NCI-H2029 treated with DMSO at 0.1 percent for 48 hours (cell line): ENCODE data around the gene TNMD.
"Not testable (repeated sequence)": the region's sequence is repeated elsewhere in the genome, so short reads cannot be mapped to it uniquely, and the experiment has no call there.

Experiments used
- DNase-seq: peaks from one replicate; lab custom pipeline; 2025; lab: John Stamatoyannopoulos, UW

TNMD gene

DNA sequence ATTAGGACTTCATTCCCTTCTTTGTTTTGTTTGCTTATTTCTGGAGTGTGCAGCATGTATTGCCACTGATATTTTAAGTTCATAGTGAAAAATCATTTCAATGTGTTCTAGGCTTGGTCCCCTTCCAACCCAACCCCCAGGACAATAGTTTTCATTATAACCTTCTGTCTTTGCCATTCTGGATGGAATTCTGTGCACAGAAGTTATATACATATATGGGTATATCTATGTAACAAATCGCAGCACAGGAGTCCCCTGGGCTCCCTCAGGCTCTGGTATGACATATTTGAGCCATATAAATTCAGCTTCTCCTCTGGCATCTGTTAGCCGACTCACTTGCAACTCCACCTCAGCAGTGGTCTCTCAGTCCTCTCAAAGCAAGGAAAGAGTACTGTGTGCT is at the start of gene TNMD:
Gene TNMD (plus strand): TSS at position 326 of the 400 bp plus-strand sequence. CDS start 83 bp downstream, outside the sequence.
- DNase-seq, result no peak

DNA sequence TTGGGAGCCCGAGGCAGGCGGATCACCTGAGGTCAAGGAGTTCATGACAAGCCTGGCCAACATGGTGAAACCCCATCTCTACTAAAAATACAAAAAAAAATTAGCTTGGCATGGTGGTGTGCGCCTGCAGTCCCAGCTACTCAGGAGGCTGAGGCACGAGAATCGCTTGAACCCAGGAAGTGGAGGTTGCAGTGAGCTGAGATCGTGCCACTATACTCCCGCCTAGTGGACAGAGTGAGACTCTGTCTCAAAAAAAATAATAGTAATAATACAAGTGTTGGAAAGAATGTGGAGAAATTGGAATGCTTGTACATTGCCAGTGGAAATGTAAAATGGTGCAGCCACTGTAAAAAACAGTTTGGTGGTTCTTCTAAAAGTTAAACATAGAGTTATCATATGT is 19.2 kb upstream of the TNMD start:
- not testable (repeated sequence) for DNase-seq

DNA sequence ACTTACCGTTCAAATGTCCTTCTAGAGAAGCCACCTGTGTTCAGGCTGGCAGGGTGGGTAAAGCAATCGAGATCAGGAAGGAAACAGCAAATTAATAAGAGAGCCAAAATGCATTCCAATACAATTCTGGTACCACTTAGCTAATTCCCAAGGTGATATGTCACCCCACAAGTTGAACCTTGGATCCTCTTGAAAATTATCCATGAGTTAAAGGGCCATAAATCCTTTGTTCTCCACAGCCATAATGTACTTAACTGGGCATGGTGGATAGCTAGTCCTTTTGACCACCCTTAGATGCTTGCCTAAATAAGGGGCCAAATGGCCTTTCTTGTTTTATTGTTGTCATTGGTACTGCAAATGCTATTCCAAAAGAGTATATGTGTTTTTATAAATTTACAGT is 2.0 kb downstream of the TNMD start:
- DNase-seq, result no peak

DNA sequence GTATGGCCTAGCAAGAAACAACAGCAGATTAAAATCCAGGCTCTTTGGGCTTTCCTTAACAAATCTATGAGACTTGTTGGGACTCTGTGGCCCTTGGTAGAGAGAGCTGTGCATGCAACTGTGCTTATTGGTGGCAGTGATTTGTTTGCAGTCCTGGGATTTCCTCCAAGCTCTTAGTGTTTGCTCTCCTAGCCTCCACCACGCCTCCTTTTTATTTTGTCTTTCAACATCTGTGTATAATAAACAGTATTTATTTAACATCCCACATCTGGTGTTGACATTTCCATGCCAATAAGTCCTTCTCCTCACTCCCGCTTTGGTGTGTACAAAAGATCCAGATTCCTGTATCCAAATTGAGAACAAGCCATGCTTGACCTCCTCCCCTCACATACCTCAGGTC is 3.1 kb downstream of the TNMD start:
- DNase-seq, result peak; percentile 19

- no peak for DNase-seq
Observed at GRCh38 chrX:100591256-100592051, 6.7 kb downstream of the TNMD start.

DNA sequence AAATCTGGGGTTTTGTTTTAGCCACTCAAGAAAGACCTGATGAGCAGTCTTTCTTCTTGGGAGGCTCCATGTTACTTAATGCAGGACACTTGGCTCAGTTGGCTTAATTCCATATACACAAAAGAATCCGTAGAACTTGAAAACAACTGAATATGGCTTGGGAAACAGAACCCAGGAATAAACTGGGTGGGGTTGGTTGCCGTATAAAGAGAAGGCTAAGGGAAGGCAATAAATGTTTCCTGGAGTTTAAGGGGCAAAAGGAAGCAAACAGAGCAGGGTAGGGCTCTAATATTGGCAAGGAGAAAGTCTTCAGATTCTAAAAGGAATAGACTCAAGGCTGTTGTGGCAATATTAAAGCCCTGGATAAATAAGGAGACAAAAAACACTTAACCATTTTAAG is 8.4 kb downstream of the TNMD start:
- DNase-seq, result no peak

DNA sequence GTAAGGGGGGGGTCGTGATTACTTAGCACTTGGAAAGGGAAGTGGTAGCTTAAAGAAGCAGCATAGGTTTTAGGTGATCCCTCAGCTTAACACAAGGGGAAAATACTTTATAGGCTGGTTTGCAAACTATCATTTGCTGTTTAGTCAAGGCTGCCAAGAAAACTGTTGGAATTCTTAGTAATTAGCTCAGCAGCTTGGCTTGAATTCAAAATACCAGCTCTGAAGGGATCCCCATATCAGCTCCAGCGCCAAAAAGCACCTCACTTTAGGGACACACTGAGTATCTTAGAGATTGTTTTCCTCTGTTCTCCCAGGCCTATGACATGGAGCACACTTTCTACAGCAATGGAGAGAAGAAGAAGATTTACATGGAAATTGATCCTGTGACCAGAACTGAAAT is 8.8 kb downstream of the TNMD start:
- DNase-seq, result no peak

DNA sequence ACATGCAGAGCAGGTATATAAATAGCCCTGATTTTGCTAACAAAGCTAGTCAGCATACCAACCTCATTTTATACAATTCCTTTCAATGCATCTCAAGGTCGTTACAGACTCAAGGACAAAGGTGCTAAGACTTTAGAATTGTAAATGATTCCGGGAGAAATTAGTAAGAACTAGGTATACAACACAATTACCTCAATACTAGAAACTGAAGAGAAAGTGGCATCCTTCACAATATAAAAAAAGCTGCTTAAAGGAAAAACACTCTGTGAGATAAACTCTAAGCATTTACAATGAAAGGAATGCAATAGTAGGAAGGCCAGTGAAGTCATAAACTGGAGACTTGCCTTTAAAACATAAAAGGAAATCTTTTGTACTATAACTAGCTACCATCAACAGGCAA is 11.9 kb downstream of the TNMD start:
- no peak for DNase-seq

- no peak for DNase-seq
Observed at GRCh38 chrX:100599456-100599855, 14.7 kb downstream of the TNMD start.

GRCh38 chrX:100600340-100600739 is 15.6 kb downstream of the TNMD start:
- DNase-seq, result no peak

- DNase-seq, result no peak
Observed at GRCh38 chrX:100600758-100601157, 16.0 kb downstream of the TNMD start.

DNA sequence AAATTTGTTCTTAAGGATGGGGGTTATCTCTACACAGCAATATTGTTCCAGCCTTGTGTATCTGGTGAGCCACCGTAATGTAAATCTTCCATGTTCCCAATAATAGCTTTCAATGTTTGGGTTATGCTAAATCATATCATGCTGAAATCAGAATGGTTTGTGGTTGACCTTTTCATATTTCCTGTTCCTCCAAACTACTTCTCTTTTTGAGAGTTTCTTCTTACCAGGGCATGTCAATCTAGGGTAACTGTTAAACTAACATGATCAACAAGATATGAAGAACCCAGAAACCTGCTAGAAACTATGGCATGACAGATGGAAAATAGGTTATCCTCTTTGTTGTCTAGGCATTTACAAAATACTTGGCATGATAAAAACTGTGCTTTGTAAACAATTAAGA is 22.0 kb downstream of the TNMD start:
- no peak for DNase-seq

DNA sequence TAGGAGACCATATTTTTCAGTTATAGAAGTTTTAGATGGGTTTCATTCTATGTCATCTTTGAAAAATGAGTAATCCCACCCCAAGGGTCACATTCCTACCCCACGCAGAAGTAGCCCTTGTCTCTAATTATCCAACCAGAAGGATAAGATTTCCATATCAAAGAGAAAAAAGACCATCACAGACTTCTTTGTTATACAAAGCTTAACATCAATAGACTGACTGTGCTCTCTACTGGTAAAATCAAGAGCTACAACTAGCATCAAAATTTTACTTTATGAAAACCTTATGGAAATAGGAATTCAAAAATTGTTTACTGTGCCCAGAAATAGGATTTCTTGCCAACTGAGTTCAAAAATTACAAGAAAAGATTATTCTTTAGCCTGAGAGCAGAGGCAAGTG is 24.9 kb downstream of the TNMD start:
- no peak for DNase-seq

DNA sequence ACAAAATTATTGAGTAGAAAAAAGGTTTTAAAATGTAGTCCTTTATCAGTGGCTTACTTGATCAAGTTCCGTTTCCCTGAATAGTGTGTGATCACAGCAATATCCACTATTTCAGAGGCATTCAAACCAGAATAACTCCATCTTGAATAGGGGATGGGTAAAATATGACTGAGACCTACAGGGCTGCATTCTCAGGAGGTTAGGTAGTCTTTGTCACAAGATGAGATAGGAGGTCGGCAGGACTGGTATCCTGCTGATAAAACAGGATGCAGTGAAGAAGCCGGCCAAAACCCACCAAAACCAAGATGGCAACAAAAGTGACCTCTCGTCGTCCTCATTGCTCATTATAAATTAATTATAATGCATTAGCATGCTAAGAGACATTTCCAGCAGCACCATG is 27.2 kb downstream of the TNMD start:
- DNase-seq, result no peak

DNA sequence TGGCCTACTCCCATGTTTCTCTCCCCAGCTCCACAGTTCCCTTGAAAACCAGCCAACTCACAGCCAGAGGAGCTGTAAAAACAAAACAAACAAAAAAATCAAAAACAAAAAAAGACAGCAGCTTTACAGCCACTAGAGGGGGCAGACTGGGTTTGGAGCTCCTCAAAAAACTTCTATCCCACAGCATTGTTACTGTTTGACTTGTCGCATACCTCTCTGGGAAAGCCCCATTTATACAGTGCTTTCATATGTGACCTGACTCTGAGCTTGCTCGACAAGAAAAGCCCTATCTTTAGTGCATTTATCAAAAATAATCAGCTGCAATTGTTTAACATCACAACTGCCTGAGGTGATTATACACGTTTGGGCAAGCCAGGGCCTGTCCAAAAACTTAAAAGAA is 30.3 kb downstream of the TNMD start:
- peak; percentile 17 for DNase-seq

GRCh38 chrX:100623001-100623400 is 38.3 kb downstream of the TNMD start:
- no peak for DNase-seq

- no peak for DNase-seq
Observed at GRCh38 chrX:100625985-100626491, 41.3 kb downstream of the TNMD start.

GRCh38 chrX:100635040-100635439 is 50.3 kb downstream of the TNMD start:
- no peak for DNase-seq

DNA sequence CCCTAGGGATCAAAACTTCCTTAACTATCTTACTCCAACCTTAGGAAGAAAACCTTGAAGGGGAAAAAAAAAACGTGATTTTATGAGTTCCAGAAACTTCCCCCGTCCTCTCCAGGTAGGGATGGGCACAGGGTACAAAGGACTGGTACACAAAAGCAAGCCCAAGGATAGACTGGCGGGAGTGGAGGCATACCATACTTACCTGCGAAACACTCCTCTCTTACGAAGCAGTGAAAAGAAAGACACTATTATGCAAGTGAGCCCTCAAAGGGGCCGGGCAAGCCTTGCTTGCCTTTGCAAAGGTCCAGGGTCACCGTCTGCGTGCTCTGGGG is 51.2 kb downstream of the TNMD start:
- DNase-seq, result no peak

- DNase-seq, result peak; percentile 80
Observed at GRCh38 chrX:100636321-100636991, 51.7 kb downstream of the TNMD start, which contains the start of gene TSPAN6. Gene TSPAN6 (minus strand): TSS chrX:100636806. CDS start chrX:100636694, 112 bp downstream.

GRCh38 chrX:100642290-100642689 is 57.6 kb downstream of the TNMD start:
- DNase-seq, result no peak

- no peak for DNase-seq
Observed at GRCh38 chrX:100643212-100643611, 58.5 kb downstream of the TNMD start.
